HG02938 (cell line): ENCODE data around the gene PRLR.

Source experiments
- ATAC-seq: cut with Tn5 transposase; IDR thresholded peaks from one replicate; pipeline ENCODE4 v1.9.1; 2021; ENCODE audit warnings: mild to moderate bottlenecking, moderate library complexity; ENCODE audit not compliant: unreplicated experiment

PRLR gene

DNA sequence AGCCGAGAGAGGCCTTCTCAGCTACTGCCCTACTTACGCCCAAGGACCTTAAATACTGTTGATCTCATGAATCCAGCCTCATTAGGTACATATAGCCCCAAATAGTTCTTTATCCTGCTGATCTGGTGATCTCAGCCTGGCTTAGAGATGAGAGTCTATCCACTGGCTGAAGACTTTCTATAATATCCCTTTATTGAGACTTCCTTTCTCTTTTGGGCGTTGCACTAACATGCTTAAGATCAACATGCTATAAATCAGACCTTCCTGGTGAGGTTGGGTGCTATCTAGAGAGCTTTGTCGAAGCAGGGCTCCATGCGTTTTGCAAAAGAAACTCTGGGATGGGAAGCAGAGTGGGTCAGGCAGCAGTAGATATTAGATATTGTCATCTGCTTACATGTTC is 138.6 kb downstream of the PRLR start:
- no peak for ATAC-seq

DNA sequence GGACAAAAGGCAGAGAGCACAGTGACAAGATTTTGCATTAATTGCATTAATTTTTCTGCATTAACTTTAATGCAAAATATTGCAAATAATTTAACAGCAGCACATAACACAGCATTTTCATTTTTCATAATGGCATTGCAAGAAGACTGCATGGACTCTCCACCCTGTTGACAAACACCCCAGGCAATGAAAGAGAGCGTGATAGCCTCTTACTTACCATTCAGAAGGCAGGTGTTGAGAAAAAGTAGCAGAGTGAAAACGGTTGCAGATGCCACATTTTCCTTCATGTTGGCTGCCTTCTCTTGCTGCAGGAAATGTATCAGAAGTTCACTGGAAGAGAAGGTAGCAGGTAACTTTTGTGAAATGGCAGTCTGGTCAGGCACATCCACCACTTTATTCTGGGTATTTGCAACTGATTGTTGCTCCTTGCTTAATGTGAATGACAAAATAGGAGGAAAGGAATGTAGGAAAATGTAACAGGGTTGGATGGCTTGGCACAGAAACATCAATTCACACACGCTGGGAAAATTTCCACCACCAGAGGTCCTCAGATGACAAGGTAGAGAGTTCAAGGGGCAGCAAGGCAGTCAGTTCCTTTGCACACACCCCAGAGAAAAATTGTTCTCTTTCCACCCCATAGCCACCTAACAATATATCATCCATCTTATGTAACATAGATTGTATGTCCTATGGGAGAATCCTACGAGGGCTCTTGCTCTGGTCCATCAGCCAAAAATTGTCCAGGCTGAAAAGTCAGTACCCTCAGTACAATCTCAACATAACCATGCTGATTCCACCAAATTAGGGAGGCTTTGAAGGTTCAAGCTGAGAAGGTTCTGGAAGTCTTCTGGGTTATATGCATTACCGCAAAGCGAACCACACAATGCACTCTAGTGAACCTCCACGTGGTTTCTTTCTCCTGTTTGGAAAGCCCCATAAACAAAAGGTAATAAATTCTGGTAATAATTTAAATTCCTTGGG is 140.7 kb downstream of the PRLR start:
- peak; percentile 48 for ATAC-seq

GRCh38 chr5:35087991-35088390 is 142.3 kb downstream of the PRLR start:
- ATAC-seq, result no peak

DNA sequence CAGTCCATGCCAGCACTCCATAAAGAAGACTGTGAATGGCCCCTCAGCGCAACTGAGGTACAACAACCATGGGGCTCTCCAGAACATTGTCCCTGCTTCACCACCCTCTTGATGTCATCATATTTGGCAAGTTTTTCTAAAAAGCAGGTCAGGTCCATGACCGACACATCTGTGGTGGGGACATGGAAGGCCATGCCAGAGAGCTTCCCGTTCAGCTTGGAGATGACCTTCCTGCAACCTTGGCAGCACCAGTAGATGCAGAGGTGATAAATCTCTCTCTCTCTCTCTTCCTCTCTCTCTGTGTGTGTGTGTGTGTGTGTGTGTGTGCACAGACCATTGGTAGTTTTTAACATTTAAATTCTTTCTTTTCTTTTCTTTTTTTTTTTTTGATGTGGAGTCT is 147.1 kb downstream of the PRLR start:
- ATAC-seq, result no peak

- no peak for ATAC-seq
Measured at GRCh38 chr5:35082530-35082929, 147.8 kb downstream of the PRLR start.

GRCh38 chr5:35081134-35081533 is 149.2 kb downstream of the PRLR start:
- no peak for ATAC-seq

DNA sequence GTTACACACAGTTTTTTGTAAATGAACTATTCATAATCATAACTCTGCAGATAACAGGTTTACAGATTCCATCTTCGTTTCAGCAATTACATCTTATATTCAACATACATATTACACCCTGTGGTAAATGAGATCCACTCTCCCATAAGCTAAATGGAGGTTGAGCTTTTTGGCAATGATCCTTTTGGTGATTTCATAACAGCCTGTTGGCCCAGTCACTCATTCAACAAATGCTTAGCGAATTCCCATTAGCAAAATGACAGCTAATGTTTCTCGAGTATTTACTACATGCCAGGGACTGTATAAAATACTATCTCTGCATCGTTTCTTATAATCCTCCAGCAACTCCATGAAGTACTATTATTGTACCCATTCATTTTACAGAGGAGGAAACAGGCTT is 157.1 kb downstream of the PRLR start:
- ATAC-seq, result no peak

GRCh38 chr5:35069188-35069587 is 161.1 kb downstream of the PRLR start:
- no peak for ATAC-seq

DNA sequence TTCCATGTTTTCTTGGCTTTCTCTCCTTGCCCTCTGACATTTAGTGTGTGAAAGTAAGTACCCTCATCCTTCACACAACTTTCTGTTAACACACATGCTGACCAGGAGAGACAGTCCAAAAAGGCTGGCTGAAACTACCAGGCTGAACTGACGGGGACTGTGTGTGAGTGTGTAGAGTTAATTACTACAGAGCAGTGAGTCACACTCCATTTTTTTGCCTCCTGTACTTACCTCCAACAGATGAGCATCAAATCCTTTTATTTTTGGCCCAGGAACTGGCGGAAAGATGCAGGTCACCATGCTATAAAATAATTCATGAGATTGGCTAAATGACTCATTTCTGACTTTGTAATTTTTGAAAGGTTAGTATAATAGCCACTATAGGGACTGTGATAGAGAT is 162.3 kb downstream of the PRLR start:
- ATAC-seq, result no peak

GRCh38 chr5:35066260-35066795 is 164.0 kb downstream of the PRLR start:
- ATAC-seq, result peak; percentile 94

- no peak for ATAC-seq
Measured at GRCh38 chr5:35063414-35063813, 166.9 kb downstream of the PRLR start.

GRCh38 chr5:35061211-35061770 is 169.0 kb downstream of the PRLR start:
- ATAC-seq, result no peak

GRCh38 chr5:35060236-35060635 is 170.1 kb downstream of the PRLR start:
- no peak for ATAC-seq

DNA sequence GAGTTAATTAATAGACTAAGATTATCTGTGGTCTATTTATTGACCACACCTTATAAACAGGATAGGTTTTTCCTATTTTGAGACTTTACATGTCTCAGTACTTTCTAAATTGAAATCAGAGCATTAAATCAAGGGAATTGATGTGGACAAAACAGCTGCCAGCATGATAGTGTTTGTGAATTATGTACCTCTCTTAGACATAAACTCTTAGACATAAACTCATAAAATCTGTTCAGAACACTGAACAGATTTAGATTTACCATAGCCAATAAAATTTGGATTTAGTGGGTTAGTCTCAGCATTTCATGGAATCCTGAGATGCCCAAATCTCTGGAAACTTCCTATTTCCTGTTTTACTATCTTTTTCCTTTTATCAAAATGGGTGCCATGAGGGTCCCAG is 171.0 kb downstream of the PRLR start:
- ATAC-seq, result no peak

DNA sequence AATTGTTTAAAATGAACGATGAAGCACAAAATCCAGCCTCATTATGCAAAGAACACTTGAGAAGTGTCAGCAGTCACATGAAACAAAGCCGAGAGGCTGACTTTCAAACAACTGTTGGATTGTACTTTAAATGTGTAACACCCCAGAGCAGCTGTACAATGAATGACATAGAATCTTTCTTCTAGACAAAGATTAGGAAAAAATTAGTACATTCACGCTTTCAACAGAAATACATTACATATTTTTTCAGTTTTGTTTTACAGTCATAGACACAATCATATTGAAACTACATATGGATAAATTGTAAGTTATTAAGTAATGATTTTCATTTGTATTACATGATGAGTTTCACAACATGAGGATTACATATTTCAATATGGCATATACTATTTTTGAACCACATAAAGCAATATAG is 171.9 kb downstream of the PRLR start:
- ATAC-seq, result peak; percentile 89

DNA sequence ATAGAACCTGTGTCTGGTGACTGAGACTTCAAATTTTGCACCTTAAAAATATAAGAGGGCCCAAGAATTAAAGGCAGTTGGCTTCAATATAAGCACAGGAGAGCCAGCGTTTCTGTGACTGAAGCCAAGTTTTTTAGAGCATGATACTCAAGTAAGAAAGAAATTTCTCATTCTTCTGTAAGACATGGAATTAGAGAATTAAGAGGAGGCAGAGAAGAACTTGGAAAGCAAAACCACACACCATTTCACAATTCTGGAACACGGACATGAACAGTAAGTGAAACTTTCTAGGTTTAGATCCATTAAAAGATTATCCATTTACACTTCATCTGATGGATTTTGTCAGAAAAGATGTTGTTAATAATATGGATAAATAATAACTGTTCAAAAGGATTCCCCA is 173.6 kb downstream of the PRLR start:
- ATAC-seq, result no peak

DNA sequence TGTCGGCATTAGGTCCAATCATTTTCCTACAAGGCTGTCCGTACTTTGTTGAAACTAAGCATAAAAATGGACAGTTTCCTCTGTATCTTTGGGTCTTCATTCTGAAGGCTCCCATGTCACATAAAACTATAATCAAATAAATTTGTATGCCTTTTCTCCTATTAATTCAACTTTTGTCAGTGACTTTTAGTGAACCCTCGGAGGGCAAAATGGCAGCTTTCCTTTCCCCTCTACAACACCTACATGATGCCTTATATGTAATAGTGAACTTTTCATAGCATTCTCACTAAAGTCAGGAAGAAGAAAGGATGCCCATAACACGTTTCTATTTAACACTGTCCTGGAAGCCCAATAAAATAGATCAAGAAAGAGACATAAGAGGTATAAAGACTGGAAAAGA is 177.4 kb downstream of the PRLR start:
- ATAC-seq, result no peak

- no peak for ATAC-seq
Measured at GRCh38 chr5:35050541-35051126, 179.7 kb downstream of the PRLR start.

DNA sequence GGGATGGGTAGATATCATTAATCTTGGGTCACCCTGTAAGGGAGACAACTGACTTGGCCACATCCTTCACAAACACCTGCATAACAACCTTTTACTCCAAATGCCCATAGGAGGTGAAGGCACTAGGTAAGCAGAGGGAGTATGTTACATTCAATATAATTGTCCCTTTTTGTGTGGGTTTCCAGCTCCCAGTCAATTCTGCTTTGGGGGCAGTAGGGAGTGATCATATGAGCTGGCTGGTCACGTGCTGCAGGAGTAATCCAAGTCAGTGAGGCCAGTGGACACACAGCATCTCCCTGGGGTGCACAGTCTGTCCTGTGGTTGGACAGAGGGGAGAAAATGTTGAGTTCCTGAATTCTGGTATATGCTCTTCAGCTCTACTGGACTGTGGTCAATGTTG is 181.4 kb downstream of the PRLR start:
- ATAC-seq, result no peak

DNA sequence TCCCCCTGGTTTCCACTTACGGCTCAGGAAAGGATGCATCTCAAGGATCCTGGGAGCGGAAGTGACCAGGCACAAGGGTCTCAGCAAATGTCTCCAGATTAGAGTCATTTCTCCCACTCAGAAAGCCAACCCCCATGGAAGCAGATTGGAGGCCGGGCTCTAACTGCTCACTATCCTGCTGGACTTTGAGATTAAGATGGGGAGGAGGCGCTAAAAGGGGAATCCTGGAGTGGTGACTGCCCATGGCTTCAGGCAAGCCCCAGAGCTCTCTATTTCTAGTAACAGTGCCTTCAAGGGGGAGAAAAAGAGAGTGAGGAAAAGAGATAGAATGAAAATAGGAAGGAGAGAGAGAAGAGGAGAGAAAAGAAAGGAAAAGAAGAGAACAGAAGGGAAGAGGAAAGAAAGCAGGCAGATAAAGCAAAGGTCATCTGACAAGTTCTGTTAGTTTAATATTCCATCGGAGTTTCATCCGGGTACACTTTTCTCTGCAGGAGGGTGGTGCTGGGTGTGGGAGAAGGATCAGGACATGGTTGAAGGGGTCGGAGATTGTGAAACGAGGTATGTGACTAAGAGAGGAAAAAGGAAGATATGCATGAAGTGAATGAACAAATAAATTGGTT is 182.4 kb downstream of the PRLR start, which contains the start of gene AGXT2:
TSS of gene AGXT2 (minus strand) at position 165 of the 620 bp plus-strand sequence. CDS start at position 108, 57 bp downstream.
- no peak for ATAC-seq

- no peak for ATAC-seq
Measured at GRCh38 chr5:35046774-35047173, 183.5 kb downstream of the PRLR start.
